Pancreas (tissue), 10 donors: ENCODE measurements around the gene NPAS2. TPM values are rescaled to one million over a fixed set of nuclear protein-coding genes. Genes with fewer than 3 reads are reported as not detected.

Experiments
- ATAC-seq, 4 donors: fragments of 200-7000 bp; cut with Tn5 transposase; one replicate each; pipeline versions ENCODE4 v1.8.0 to v1.9.1; 2020; ENCODE audit warnings: mild to moderate bottlenecking in 4 of 4, moderate library complexity in 4 of 4
- DNase-seq, 6 donors: peaks; one replicate each; pipeline ENCODE4 v3.0.0-alpha.2; 2020
- FAIRE-seq: peaks from 2 replicates; lab custom pipeline; 2012; peaks lifted over from hg19 to GRCh38; lab: Jason Lieb, UNC
- H3K27ac ChIP-seq, 4 donors: fragments of 200-600 bp; sonication (generic); 1 replicate in 3 of 4; 2 replicates in 1 of 4; pipeline versions ENCODE4 v1.5.0 to v1.8.0; 2020
- H3K27me3 ChIP-seq, 4 donors: fragments of 200-600 bp; one replicate each; pipeline ENCODE4 v1.8.0; 2021
- H3K36me3 ChIP-seq, 3 donors: fragments of 200-600 bp; sonication (generic) in 1 of 3; one replicate each; pipeline versions ENCODE4 v1.5.0 to v1.8.0; 2020 to 2021
- H3K4me1 ChIP-seq, 3 donors: fragments of 200-600 bp; one replicate each; pipeline ENCODE4 v1.8.0; 2021
- H3K4me3 ChIP-seq, 4 donors: fragments of 200-600 bp; sonication (generic) in 2 of 4; one replicate each; pipeline versions ENCODE4 v1.5.0 to v1.8.0; 2020 to 2021
- H3K9me3 ChIP-seq, 4 donors: fragments of 200-600 bp; one replicate each; pipeline ENCODE4 v1.8.0; 2021
- WGBS, 2 donors: extraction: QIAGEN DNeasy Blood & Tissue Kit; methylation state at CpG; one replicate each; pipeline ENCODE4 v1.1.7; 2013; 5-methylcytosine and 5-hydroxymethylcytosine counted together
- intact Hi-C, 3 donors: fragments of 100-400 bp; cut with DNase I; formaldehyde crosslinking; loops; one replicate each; pipeline versions ENCODE4 v1.11.1 to v1.14.2; 2022
- polyA plus RNA-seq, 2 donors: library from polyadenylated mRNA; stranded (reverse); fragments of 200-250 nt; gene quantifications; one replicate each; pipeline ENCODE4 v1.2.3, GENCODE V29; 2013
- total RNA-seq, 6 donors: library from RNA; stranded (reverse); fragmentation: NEBNext Ultra II Directional in 4 of 6; extraction: Animal tissue kit (Norgen Biotek cat#: 25700) in 4 of 6; gene quantifications; one replicate each; pipeline versions ENCODE4 v1.2.1 to v1.2.4, GENCODE V29; 2021 to 2023
- TF ChIP-seq, protein P1 (sequence below), 4 donors: fragments of 200-600 bp; sonication (generic) in 3 of 4; IDR thresholded peaks; one replicate each; pipeline versions ENCODE4 v1.5.0 to v1.8.0; 2021; ENCODE audit warnings: antibody characterized with exemption in 4 of 4
- donor health status: healthy with polysubstance abuse.
- donor health status: DM: no; HTN: no; CAD: no; lungs with moderate emphysema.
- donor health status: DM: no; HTN: no; CAD: no.
- donor health status: control.
- donor health status: control.
- donor health status: Bipolar disorder and iron deficiency.
- donor health status: DM: yes; HTN: yes; CAD: no.
- donor health status: DM: no; HTN: no; CAD: no.
- donor health status: DM: no; HTN: no; CAD: no.
- donor health status: DM: yes; HTN: yes; CAD: no.

The NPAS2 gene
- total and polyA plus RNA-seq, 8 donors = 20.6 to 46.3 (median 32.7) TPM

DNA sequence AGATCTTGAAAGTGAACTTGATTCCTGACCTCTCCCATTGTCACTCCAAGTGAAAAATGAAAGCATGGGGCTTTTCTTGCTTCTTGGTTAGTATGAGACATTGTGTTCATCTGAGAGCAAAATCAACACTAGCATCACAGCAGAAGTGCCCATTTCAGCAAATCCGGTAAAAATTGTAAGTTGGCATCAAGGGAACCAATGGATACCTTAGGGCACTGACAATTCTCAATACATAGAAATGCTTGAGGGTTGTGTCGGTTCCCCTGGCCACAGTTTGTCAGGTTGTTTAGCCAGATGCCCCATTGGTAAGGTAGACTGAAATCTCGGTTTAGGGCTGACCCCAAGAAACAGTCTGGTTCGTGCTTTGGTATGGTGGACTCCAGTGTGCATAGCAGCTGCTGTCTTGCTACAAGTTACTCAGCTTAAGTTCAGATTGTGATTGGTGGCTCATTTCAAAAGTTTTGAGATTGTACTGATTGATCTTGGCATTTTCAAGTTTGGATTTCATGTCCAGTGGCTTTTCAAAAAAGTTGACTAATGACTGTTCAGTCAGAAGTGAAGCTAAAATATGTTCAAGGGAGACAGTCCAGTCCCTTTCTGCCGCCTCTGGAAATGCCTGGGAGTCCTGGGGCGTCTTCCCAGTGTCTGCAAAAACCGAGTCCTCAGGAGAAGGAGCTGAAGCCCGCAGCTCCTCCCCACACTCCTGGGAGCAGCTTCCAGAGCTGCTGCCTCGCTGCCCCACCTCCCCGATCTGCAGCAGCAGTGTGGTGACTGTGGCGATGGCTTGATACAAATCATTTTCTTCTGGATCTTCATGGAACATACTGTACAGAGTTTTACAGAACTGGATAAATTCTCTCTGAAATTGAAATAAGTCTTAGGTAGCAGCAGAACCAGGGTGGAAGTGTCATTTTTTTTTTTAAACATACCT is 187.7 kb downstream of the NPAS2 start:
- H3K27ac ChIP-seq = no peak overlapping the region
- peaks cover 8 to 31% (median 9%) of the 10 kb centered on the region in 3 donors for H3K4me1 ChIP-seq
- H3K9me3 ChIP-seq = no peaks in the 10 kb centered on the region
- FAIRE-seq (no peak), ATAC-seq (no peak), DNase-seq (no peak)
- H3K4me3 ChIP-seq = no peak overlapping the region
- intact Hi-C loops = no loop called here
- peaks cover 18 to 63% (median 34%) of the 10 kb centered on the region in 3 donors for H3K36me3 ChIP-seq
- TF ChIP-seq, protein P1, sequence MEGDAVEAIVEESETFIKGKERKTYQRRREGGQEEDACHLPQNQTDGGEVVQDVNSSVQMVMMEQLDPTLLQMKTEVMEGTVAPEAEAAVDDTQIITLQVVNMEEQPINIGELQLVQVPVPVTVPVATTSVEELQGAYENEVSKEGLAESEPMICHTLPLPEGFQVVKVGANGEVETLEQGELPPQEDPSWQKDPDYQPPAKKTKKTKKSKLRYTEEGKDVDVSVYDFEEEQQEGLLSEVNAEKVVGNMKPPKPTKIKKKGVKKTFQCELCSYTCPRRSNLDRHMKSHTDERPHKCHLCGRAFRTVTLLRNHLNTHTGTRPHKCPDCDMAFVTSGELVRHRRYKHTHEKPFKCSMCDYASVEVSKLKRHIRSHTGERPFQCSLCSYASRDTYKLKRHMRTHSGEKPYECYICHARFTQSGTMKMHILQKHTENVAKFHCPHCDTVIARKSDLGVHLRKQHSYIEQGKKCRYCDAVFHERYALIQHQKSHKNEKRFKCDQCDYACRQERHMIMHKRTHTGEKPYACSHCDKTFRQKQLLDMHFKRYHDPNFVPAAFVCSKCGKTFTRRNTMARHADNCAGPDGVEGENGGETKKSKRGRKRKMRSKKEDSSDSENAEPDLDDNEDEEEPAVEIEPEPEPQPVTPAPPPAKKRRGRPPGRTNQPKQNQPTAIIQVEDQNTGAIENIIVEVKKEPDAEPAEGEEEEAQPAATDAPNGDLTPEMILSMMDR (IDR thresholded peaks at IDR 0.05) = no peak
- no peaks in the 10 kb centered on the region for H3K27me3 ChIP-seq
- WGBS, 2 donors = 67 to 71% methylated on average over 11 of the region's 11 CpGs

DNA sequence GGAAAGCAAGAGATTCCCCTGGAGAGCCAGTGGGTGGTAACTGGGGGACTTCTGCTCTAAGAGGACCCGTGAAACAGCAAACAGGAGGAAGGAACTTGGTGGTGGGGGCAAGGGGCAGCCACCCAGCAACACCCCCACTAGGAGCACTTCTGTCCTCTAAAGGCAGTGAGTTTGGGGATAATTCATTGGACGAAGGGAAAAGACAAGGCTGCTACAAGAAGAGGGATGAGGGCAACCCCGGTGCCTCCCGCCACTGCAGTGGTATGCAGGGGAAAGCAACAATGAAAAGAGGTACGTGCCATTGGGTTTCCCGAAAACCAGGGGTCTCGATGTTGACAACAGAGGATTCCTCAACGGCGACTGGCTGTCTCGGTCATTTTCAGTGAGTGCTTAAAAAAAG is 191.2 kb downstream of the NPAS2 start:
- peaks cover 9 to 46% (median 24%) of the 10 kb centered on the region in 3 donors for H3K36me3 ChIP-seq
- peaks cover 0 to 6% (median 0%) of the 10 kb centered on the region in 3 donors for H3K4me1 ChIP-seq
- no peak overlapping the region for H3K27ac ChIP-seq
- no peak for ATAC-seq
- no peak overlapping the region for H3K4me3 ChIP-seq
- no peaks in the 10 kb centered on the region for H3K27me3 ChIP-seq
- no peak for DNase-seq
- FAIRE-seq = no peak
- H3K9me3 ChIP-seq = no peaks in the 10 kb centered on the region
- intact Hi-C loops = loop anchor here in 1 of 3 donors (5.0 kb wide), 1 partner anchor 141 kb away; the partner anchor contains the start of gene TBC1D8
- 89% methylated on average over 10 of the region's 10 CpGs for WGBS, 2 donors
- TF ChIP-seq, protein P1 (IDR thresholded peaks at IDR 0.05) = no peak

DNA sequence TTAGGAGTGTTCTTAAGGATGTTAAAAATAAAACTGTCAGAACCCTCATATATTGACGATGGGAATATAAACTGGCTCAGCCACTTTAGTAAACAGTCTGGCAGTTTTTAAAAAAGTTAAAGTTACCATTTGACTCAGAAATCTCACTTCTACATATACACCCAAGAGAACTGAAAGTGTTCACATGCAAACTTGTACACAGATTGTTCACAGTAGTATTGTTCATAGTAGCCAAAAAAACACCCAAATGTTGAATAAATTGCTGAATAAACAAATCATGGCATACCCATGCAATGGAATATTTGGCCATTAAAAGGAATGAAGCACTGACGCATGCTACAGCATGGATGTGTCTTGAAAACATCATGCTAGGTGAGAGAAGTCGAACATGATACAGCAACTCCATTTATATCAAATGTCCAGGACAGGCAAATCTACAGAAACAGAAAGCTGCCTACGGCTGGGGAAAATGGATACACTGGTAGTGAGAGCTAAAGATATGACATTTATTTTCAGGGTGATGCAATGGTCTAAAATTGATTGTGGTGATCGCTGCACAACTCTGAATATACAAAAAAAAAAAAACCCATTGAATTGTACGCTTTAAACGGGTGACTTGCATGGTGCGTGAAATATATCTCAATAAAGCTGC is 192.2 kb downstream of the NPAS2 start:
- Histone ChIP-seq H3K4me3 (no peak overlapping the region), H3K27me3 (no peaks in the 10 kb centered on the region), H3K9me3 (no peaks in the 10 kb centered on the region), H3K4me1 (no peaks in the 10 kb centered on the region), H3K36me3 (peaks cover 4 to 35% (median 17%) of the 10 kb centered on the region in 3 donors), H3K27ac (no peak overlapping the region)
- intact Hi-C loops = loop anchor here in 1 of 3 donors (5.0 kb wide), 1 partner anchor 140 kb away; the partner anchor contains the start of gene TBC1D8
- WGBS, 2 donors = 38 to 47% methylated on average over 8 of the region's 8 CpGs
- DNase-seq (no peak), FAIRE-seq (no peak), ATAC-seq (no peak)
- TF ChIP-seq, protein P1 (IDR thresholded peaks at IDR 0.05) = no peak

DNA sequence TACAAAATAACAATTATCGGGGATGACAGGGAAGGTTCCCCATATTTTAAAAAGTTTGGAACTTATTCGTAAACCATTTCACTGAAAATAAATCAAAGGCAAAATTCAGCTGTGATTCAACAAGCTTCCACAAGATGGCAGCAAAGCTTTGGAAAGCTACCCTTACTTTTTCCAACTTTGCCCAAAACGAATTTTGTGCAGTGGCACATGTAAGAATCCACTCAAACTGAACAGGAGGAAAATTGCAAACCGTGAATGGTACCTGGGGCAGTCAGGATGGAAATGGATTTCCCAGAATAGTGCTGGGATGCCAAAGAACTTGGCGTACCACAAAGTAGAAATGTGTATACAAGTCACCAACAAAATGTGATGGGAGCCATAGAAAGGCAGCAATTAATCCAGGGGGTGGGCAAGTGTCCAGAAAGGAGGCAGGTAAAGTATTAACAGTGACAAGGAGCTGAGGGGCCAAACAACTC is 192.8 kb downstream of the NPAS2 start:
- Histone ChIP-seq H3K4me1 (no peaks in the 10 kb centered on the region), H3K4me3 (no peak overlapping the region), H3K36me3 (peaks cover 0 to 31% (median 17%) of the 10 kb centered on the region in 3 donors), H3K27me3 (no peaks in the 10 kb centered on the region), H3K27ac (no peak overlapping the region), H3K9me3 (no peaks in the 10 kb centered on the region)
- DNase-seq (peak in 1 of 6 donors; percentile 55), FAIRE-seq (no peak), ATAC-seq (peak; percentile 26 to 76 (median 62))
- intact Hi-C loops = loop anchor here in 1 of 3 donors (5.0 kb wide), 1 partner anchor 140 kb away; the partner anchor contains the start of gene TBC1D8
- WGBS, 2 donors = 25 to 34% methylated on average over 5 of the region's 5 CpGs
- TF ChIP-seq, protein P1 (IDR thresholded peaks at IDR 0.05) = peak; percentile 45 to 77 (median 68)
